ENCODE data around the gene POLR1A.

Gene POLR1A

GRCh38 chr2:85974390-85974789, 131.3 kb downstream of the POLR1A start:
- TF ChIP-seq EZH2phosphoT487 (IDR thresholded peaks at IDR 0.05; ENCODE audit: borderline replicate concordance): no peak
- TF ChIP-seq CTCF (conservative IDR thresholded peaks at IDR 0.05; ENCODE audit: low read length): no peak
- Histone ChIP-seq H3F3A (ENCODE audit: low read depth) (no peaks in the 10 kb centered on the region), H3K79me2 (ENCODE audit: insufficient read depth, low read length) (no peaks in the 10 kb centered on the region), H3K27me3 (ENCODE audit: insufficient read depth, low read length, poor library complexity, severe bottlenecking) (no peaks in the 10 kb centered on the region), H4K20me1 (ENCODE audit: insufficient read depth, low read length, poor library complexity, severe bottlenecking) (no peaks in the 10 kb centered on the region), H3K9me2 (replicated peaks; ENCODE audit: low read depth, low read length) (no peaks in the 10 kb centered on the region), H3K36me3 (ENCODE audit: insufficient read depth, low read length) (no peaks in the 10 kb centered on the region), H3K9me3 (ENCODE audit: insufficient read depth, low read depth, low read length) (peaks cover 5% of the 10 kb centered on the region; the same call in 1 of the 2 replicates), H3K9ac (ENCODE audit: low read depth, low read length, poor library complexity, severe bottlenecking) (no peak overlapping the region), H3K4me1 (ENCODE audit: insufficient read depth, low read length, poor library complexity, severe bottlenecking) (no peaks in the 10 kb centered on the region), H2AFZ (ENCODE audit: low read length) (no peak overlapping the region), H3K4me3 (ENCODE audit: low read length, poor library complexity, severe bottlenecking) (no peak overlapping the region), H3K4me2 (ENCODE audit: low read depth, low read length, poor library complexity, severe bottlenecking) (no peak overlapping the region)

DNA sequence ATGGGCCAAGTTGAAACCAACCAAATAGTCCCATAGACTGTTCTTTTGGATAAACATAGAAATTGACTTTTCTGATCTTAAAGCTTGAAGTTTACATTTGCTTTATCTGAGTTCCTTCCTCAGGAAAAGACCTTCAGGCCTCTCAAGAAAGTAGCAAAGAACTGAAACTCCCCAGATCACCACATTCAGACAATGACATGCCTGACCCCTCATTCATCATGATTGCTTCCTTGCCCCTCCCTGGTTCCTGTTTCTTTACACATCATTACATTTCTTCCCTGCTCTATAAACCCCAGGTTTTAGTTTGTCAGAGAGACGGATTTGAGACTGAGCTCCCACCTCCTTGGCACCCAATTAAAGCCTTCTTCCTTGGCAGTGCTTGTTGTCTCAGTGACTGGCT, 133.3 kb downstream of the POLR1A start:
- Histone ChIP-seq H3K4me3 (ENCODE audit: low read length, poor library complexity, severe bottlenecking) (no peak overlapping the region), H3K27me3 (ENCODE audit: insufficient read depth, low read length, poor library complexity, severe bottlenecking) (no peaks in the 10 kb centered on the region), H3K4me2 (ENCODE audit: low read depth, low read length, poor library complexity, severe bottlenecking) (no peak overlapping the region), H4K20me1 (ENCODE audit: insufficient read depth, low read length, poor library complexity, severe bottlenecking) (no peaks in the 10 kb centered on the region), H3K9me3 (ENCODE audit: insufficient read depth, low read depth, low read length) (peaks cover 5% of the 10 kb centered on the region; the same call in 1 of the 2 replicates), H2AFZ (ENCODE audit: low read length) (no peak overlapping the region), H3F3A (ENCODE audit: low read depth) (no peaks in the 10 kb centered on the region), H3K4me1 (ENCODE audit: insufficient read depth, low read length, poor library complexity, severe bottlenecking) (no peaks in the 10 kb centered on the region), H3K9me2 (replicated peaks; ENCODE audit: low read depth, low read length) (no peaks in the 10 kb centered on the region), H3K79me2 (ENCODE audit: insufficient read depth, low read length) (no peaks in the 10 kb centered on the region), H3K36me3 (ENCODE audit: insufficient read depth, low read length) (no peaks in the 10 kb centered on the region), H3K9ac (ENCODE audit: low read depth, low read length, poor library complexity, severe bottlenecking) (no peak overlapping the region)
- TF ChIP-seq CTCF (conservative IDR thresholded peaks at IDR 0.05; ENCODE audit: low read length): no peak
- TF ChIP-seq EZH2phosphoT487 (IDR thresholded peaks at IDR 0.05; ENCODE audit: borderline replicate concordance): no peak

- Histone ChIP-seq H3K4me1 (ENCODE audit: insufficient read depth, low read length, poor library complexity, severe bottlenecking) (no peaks in the 10 kb centered on the region), H3K9ac (ENCODE audit: low read depth, low read length, poor library complexity, severe bottlenecking) (no peak overlapping the region), H3K9me3 (ENCODE audit: insufficient read depth, low read depth, low read length) (peaks cover 5% of the 10 kb centered on the region; the same call in 1 of the 2 replicates), H3K79me2 (ENCODE audit: insufficient read depth, low read length) (no peaks in the 10 kb centered on the region), H3K9me2 (replicated peaks; ENCODE audit: low read depth, low read length) (no peaks in the 10 kb centered on the region), H4K20me1 (ENCODE audit: insufficient read depth, low read length, poor library complexity, severe bottlenecking) (no peaks in the 10 kb centered on the region), H3K4me2 (ENCODE audit: low read depth, low read length, poor library complexity, severe bottlenecking) (no peak overlapping the region), H3F3A (ENCODE audit: low read depth) (no peaks in the 10 kb centered on the region), H3K4me3 (ENCODE audit: low read length, poor library complexity, severe bottlenecking) (no peak overlapping the region), H3K36me3 (ENCODE audit: insufficient read depth, low read length) (no peaks in the 10 kb centered on the region), H2AFZ (ENCODE audit: low read length) (no peak overlapping the region), H3K27me3 (ENCODE audit: insufficient read depth, low read length, poor library complexity, severe bottlenecking) (no peaks in the 10 kb centered on the region)
- no peak for TF ChIP-seq EZH2phosphoT487 (IDR thresholded peaks at IDR 0.05; ENCODE audit: borderline replicate concordance)
- no peak for TF ChIP-seq CTCF (conservative IDR thresholded peaks at IDR 0.05; ENCODE audit: low read length)
These were observed 134.3 kb downstream of the POLR1A start for GRCh38 chr2:85971366-85971765.

All from Loucy (cell line).